Heart left ventricle (tissue), 16 donors: ENCODE results near the gene THBS1. TPM values are rescaled to one million over a fixed set of nuclear protein-coding genes. Genes with fewer than 3 reads are reported as not detected.

Experiments used
- ATAC-seq, 4 donors: fragments of 200-7000 bp; cut with Tn5 transposase; one replicate each; pipeline ENCODE4 v1.9.1; 2020 to 2022; ENCODE audit warnings: moderate library complexity in 4 of 4, mild to moderate bottlenecking in 3 of 4, moderate number of reproducible peaks in 1 of 4
- DNase-seq, 5 donors: peaks; one replicate each; pipeline ENCODE4 v3.0.0-alpha.2; 2020
- H3K27ac ChIP-seq, 12 donors: fragments of 200-600 bp; sonication (generic) in 4 of 12; one replicate each; pipeline versions ENCODE4 v1.5.0 to v1.8.0; 2016 to 2022; ENCODE audit warnings: mild to moderate bottlenecking in 2 of 12
- H3K27me3 ChIP-seq, 9 donors: fragments of 200-600 bp; sonication (generic) in 2 of 9; one replicate each; pipeline versions ENCODE4 v1.5.1 to v1.8.0; 2016 to 2022; ENCODE audit warnings: mild to moderate bottlenecking in 3 of 9
- H3K36me3 ChIP-seq, 9 donors: fragments of 200-600 bp; sonication (generic) in 2 of 9; one replicate each; pipeline versions ENCODE4 v1.5.0 to v1.8.0; 2018 to 2022; ENCODE audit warnings: mild to moderate bottlenecking in 2 of 9
- H3K4me1 ChIP-seq, 12 donors: fragments of 200-600 bp; sonication (generic) in 4 of 12; one replicate each; pipeline versions ENCODE4 v1.5.0 to v1.8.0; 2016 to 2022; ENCODE audit warnings: mild to moderate bottlenecking in 3 of 12
- H3K4me3 ChIP-seq, 12 donors: fragments of 200-600 bp; sonication (generic) in 4 of 12; one replicate each; pipeline versions ENCODE4 v1.5.0 to v1.8.0; 2017 to 2022; ENCODE audit warnings: mild to moderate bottlenecking in 9 of 12, moderate library complexity in 4 of 12
- H3K9me3 ChIP-seq, 12 donors: fragments of 200-600 bp; sonication (generic) in 4 of 12; one replicate each; pipeline versions ENCODE4 v1.5.0 to v1.8.0; 2016 to 2022; ENCODE audit warnings: mild to moderate bottlenecking in 1 of 12
- CTCF ChIP-seq, 12 donors: fragments of 200-600 bp; sonication (generic) in 4 of 12; IDR thresholded peaks; one replicate each; pipeline versions ENCODE4 v1.5.0 to v1.8.0; 2018 to 2022; ENCODE audit warnings: antibody characterized with exemption in 12 of 12, mild to moderate bottlenecking in 5 of 12
- POLR2A ChIP-seq, 2 donors: fragments of 450-650 bp; IDR thresholded peaks; one replicate each; pipeline ENCODE4 v1.6.1; 2017; ENCODE audit warnings: antibody characterized with exemption in 2 of 2, mild to moderate bottlenecking in 2 of 2, moderate library complexity in 2 of 2
- WGBS, 4 donors: extraction: QIAGEN DNeasy Blood & Tissue Kit in 2 of 4; methylation state at CpG; one replicate each; pipeline versions ENCODE4 v1.1.5 to v1.1.7; 2013 to 2018; 5-methylcytosine and 5-hydroxymethylcytosine counted together
- intact Hi-C, 10 donors: fragments of 100-400 bp; cut with DNase I; formaldehyde crosslinking; loops; one replicate each; pipeline versions ENCODE4 v1.11.1 to v1.14.2; 2022
- polyA plus RNA-seq, 2 donors: library from polyadenylated mRNA; stranded (reverse); fragments of 200-250 nt; gene quantifications; one replicate each; pipeline ENCODE4 v1.2.3, GENCODE V29; 2013
- total RNA-seq, 9 donors: library from RNA; depleted of rRNA in 2 of 9; stranded (reverse); fragments of >200 nt in 2 of 9; fragmentation: NEBNext Ultra II Directional in 3 of 9; extraction: Animal tissue kit (Norgen Biotek cat#: 25700) in 3 of 9; gene quantifications; one replicate each; pipeline versions ENCODE4 v1.1.0 to v1.2.4, GENCODE V29; 2016 to 2023
- donor health status: ischemic (EF 13 %, LVEDD 7.1; RV severe dilation, severe dysfunction).
- donor health status: healthy with polysubstance abuse.
- donor health status: DM: no; HTN: yes; CAD: no.
- donor health status: DM: no; HTN: no; CAD: no.
- donor health status: ischemic (EF 25% LVEDD 6.9; RV normal size, moderate dysfunction).
- donor health status: ischemic (EF 25% LVEDD 5.7; RV mildly dilated, moderate dysfunction).
- donor health status: healthy.
- donor health status: DM: yes; HTN: yes; CAD: no.
- donor health status: ischemic (EF 35%, LVEDD 5.7; RV mildly dilated, moderate dysfunction).
- donor health status: nonischemic (EF 11% LVEDD 7.7; RV severe dilation, severe dysfunction).
- donor health status: DM: yes; HTN: yes; CAD: no.
- donor health status: PGD.
- donor health status: ischemic (EF 29% LVEDD 5.4; RV normal size, mild dysfunction).
- donor health status: nonischemic (EF 23%, LVEDD 6.1; RV moderate dilation, normal function).

Gene THBS1
- total and polyA plus RNA-seq, 11 donors, result 8.5 to 573 (median 160) TPM

- Histone ChIP-seq H3K27me3 (no peaks in the 10 kb centered on the region), H3K4me1 (peaks cover 0 to 19% (median 0%) of the 10 kb centered on the region in 12 donors), H3K27ac (peak overlapping the region in 1 of 12 donors; percentile 22), H3K36me3 (no peaks in the 10 kb centered on the region), H3K9me3 (no peaks in the 10 kb centered on the region), H3K4me3 (no peak overlapping the region)
- DNase-seq (no peak), ATAC-seq (no peak)
- TF ChIP-seq CTCF (IDR thresholded peaks at IDR 0.05), result no peak
- no peak for TF ChIP-seq POLR2A (IDR thresholded peaks at IDR 0.05)
- intact Hi-C loops, result no loop called here
- 86 to 92% (median 89%) methylated on average over 7 of the region's 7 CpGs for WGBS, 4 donors
Measured at GRCh38 chr15:39556461-39556860, 24.4 kb upstream of the THBS1 start.

- Histone ChIP-seq H3K27ac (no peak overlapping the region), H3K9me3 (no peaks in the 10 kb centered on the region), H3K4me1 (peaks cover 0 to 19% (median 0%) of the 10 kb centered on the region in 12 donors), H3K4me3 (no peak overlapping the region), H3K36me3 (no peaks in the 10 kb centered on the region), H3K27me3 (no peaks in the 10 kb centered on the region)
- DNase-seq (no peak), ATAC-seq (no peak)
- TF ChIP-seq POLR2A (IDR thresholded peaks at IDR 0.05), result no peak
- intact Hi-C loops, result no loop called here
- 71 to 76% (median 74%) methylated on average over 3 of the region's 3 CpGs for WGBS, 4 donors
Measured at GRCh38 chr15:39558421-39558820, 22.5 kb upstream of the THBS1 start.

GRCh38 chr15:39564972-39565665, 15.8 kb upstream of the THBS1 start:
- H3K36me3 ChIP-seq, result no peaks in the 10 kb centered on the region
- no peak overlapping the region for H3K27ac ChIP-seq
- TF ChIP-seq POLR2A (IDR thresholded peaks at IDR 0.05) (no peak), CTCF (IDR thresholded peaks at IDR 0.05) (no peak)
- intact Hi-C loops, result no loop called here
- H3K4me1 ChIP-seq, result no peaks in the 10 kb centered on the region
- H3K4me3 ChIP-seq, result no peak overlapping the region
- ATAC-seq, result peak in 1 of 4 donors; percentile 41
- H3K27me3 ChIP-seq, result no peaks in the 10 kb centered on the region
- no peak for DNase-seq
- 75 to 86% (median 78%) methylated on average over 4 of the region's 4 CpGs for WGBS, 4 donors
- H3K9me3 ChIP-seq, result no peaks in the 10 kb centered on the region

- ATAC-seq (no peak), DNase-seq (no peak)
- no peak for TF ChIP-seq POLR2A (IDR thresholded peaks at IDR 0.05)
- TF ChIP-seq CTCF (IDR thresholded peaks at IDR 0.05), result no peak
- H3K27ac ChIP-seq, result no peak overlapping the region
- no peaks in the 10 kb centered on the region for H3K9me3 ChIP-seq
- 98 to 100% (median 99%) methylated on average over 2 of the region's 2 CpGs for WGBS, 4 donors
- H3K4me1 ChIP-seq, result no peaks in the 10 kb centered on the region
- H3K36me3 ChIP-seq, result no peaks in the 10 kb centered on the region
- intact Hi-C loops, result no loop called here
- no peak overlapping the region for H3K4me3 ChIP-seq
- no peaks in the 10 kb centered on the region for H3K27me3 ChIP-seq
Measured at GRCh38 chr15:39565851-39566250, 15.0 kb upstream of the THBS1 start.

- Histone ChIP-seq H3K27me3 (no peaks in the 10 kb centered on the region), H3K36me3 (no peaks in the 10 kb centered on the region), H3K4me3 (no peak overlapping the region), H3K4me1 (peaks cover 0 to 8% (median 0%) of the 10 kb centered on the region in 12 donors), H3K9me3 (no peaks in the 10 kb centered on the region), H3K27ac (no peak overlapping the region)
- 84 to 89% (median 86%) methylated on average over 2 of the region's 2 CpGs for WGBS, 4 donors
- ATAC-seq, result no peak
- intact Hi-C loops, result loop anchor here in 3 of 10 donors (10.0 kb wide), 2 partner anchors 138 to 258 kb away; no protein-coding TSS in a partner anchor
- no peak for DNase-seq
- TF ChIP-seq POLR2A (IDR thresholded peaks at IDR 0.05) (no peak), CTCF (IDR thresholded peaks at IDR 0.05) (no peak)
Measured at GRCh38 chr15:39573287-39573686, 7.6 kb upstream of the THBS1 start.
